IPS-20b (cell line): ENCODE data around the gene NEO1.
"Not testable (repeated sequence)": the region's sequence is repeated elsewhere in the genome, so short reads cannot be mapped to it uniquely, and the experiment has no call there.

Experiments
- H3K27ac ChIP-seq: one replicate; pipeline ENCODE4 v1.5.1; 2013; ENCODE audit warnings: low read length
- H3K27me3 ChIP-seq: 2 replicates; pipeline ENCODE4 v1.6.1; 2013; ENCODE audit warnings: mild to moderate bottlenecking, low read length, inconsistent platforms; ENCODE audit not compliant: insufficient read depth
- H3K36me3 ChIP-seq: 2 replicates; pipeline ENCODE4 v1.6.1; 2013; ENCODE audit warnings: low read depth, mild to moderate bottlenecking, inconsistent platforms, low read length, moderate library complexity; ENCODE audit not compliant: insufficient read depth
- H3K4me1 ChIP-seq: 2 replicates; pipeline ENCODE4 v1.6.1; 2013; ENCODE audit warnings: mild to moderate bottlenecking, control low read depth, inconsistent platforms, low read length, moderate library complexity; ENCODE audit not compliant: insufficient read depth
- H3K4me3 ChIP-seq: 2 replicates; pipeline ENCODE4 v1.5.1; 2013; ENCODE audit warnings: mild to moderate bottlenecking, low read length, inconsistent platforms
- H3K9ac ChIP-seq: 2 replicates; pipeline ENCODE4 v1.6.1; 2013; ENCODE audit warnings: low read depth, mild to moderate bottlenecking, inconsistent platforms, low read length, moderate library complexity
- H3K9me3 ChIP-seq: 2 replicates; pipeline ENCODE4 v1.6.1; 2013; ENCODE audit warnings: mild to moderate bottlenecking, low read depth, low read length, inconsistent platforms; ENCODE audit not compliant: insufficient read depth

The NEO1 gene

DNA sequence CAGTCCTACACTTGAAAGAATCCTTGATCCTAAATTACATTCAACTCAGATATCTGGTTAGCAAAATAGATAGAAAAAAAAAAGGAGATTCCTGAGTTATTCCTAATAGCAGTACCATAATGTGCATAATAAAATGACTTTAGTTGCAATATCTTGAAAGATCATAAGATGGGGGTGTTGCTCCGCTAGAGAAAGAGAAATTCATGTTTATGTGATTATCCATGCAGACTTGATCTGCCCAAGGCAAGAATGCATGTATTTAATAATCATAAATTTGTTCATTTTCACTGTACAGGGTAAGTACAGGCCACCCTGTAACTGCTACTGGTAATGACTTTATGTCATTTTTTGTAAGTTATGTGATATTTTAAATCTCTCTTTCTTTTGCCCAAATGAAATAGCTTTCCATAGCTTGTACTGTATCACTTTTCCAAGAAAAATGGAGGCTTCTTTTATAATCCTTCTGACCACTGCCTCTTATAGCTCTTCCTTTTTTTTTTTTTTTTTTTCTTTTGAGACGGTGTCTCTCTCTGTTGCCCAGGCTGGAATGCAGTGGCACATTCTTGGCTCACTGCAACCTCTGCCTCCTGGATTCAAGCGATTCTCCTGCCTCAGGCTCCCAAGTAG is 231.9 kb downstream of the NEO1 start:
- Histone ChIP-seq H3K9ac (no peak overlapping the region), H3K27ac (no peak overlapping the region), H3K4me1 (no peaks in the 10 kb centered on the region), H3K27me3 (no peaks in the 10 kb centered on the region), H3K4me3 (no peak overlapping the region), H3K36me3 (peaks cover 67% of the 10 kb centered on the region), H3K9me3 (no peaks in the 10 kb centered on the region)

DNA sequence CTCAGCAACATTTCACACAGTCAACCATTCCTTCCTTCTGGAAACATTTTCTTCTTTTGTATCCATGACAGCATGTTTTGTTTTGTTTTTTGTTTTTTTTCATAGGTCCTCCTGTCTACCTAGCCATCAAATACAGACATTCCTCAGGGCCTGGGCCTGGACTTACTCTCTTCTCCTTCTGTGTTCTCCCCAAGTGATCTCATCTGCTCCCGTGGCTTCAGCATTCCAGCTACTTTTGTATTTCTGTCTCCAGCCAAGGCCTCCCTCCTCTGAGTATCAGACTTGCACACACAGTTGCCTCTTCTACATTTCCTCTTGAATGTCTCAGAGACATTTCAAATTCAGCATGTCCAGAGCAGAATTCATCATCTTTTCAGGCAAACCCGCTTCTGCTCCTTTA is 234.0 kb downstream of the NEO1 start:
- Histone ChIP-seq H3K9ac (no peak overlapping the region), H3K27ac (no peak overlapping the region), H3K27me3 (no peaks in the 10 kb centered on the region), H3K4me3 (no peak overlapping the region), H3K36me3 (peaks cover 75% of the 10 kb centered on the region), H3K4me1 (no peaks in the 10 kb centered on the region), H3K9me3 (no peaks in the 10 kb centered on the region)

DNA sequence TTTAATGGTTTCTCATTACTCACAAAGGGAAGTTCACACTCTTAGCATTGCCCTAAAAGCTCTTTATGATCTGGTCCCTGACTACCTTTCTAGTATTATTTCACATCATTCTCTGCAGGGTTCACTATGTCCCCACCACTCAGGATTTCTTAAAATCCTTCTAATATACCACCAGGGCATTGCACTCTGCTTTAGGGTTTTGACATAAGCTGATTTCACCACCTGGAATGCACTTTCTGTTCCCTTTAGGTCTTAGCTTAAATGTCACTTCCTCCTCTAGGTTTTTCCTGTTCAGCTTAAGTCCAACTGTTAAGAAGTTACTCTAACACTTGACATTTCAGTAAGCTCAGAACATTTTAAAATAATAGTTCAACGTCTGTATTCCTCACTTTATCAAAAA is 234.8 kb downstream of the NEO1 start:
- Histone ChIP-seq H3K27ac (no peak overlapping the region), H3K9ac (no peak overlapping the region), H3K27me3 (no peaks in the 10 kb centered on the region), H3K4me3 (no peak overlapping the region), H3K9me3 (no peaks in the 10 kb centered on the region), H3K36me3 (peaks cover 82% of the 10 kb centered on the region), H3K4me1 (no peaks in the 10 kb centered on the region)

DNA sequence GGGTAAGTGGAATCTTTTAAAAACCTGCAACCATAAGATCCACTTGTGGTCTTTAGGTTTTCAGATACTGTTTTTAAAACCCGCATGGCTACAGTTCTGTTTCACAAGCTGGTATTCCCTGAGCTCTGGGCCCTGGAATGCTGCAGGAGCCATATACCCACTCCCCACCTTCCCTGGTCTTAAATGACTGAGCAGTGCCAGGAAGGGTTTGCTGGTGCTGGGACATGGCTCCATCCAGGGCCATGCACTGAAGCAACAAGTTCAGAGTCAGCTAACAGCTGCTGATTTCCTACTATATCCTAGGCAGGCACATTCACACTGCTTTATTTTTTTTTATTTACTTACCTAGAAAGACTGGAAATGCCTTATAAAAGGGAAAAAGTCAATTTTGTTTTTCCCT is 239.2 kb downstream of the NEO1 start:
- no peak overlapping the region for H3K27ac ChIP-seq
- H3K4me1 ChIP-seq, result no peaks in the 10 kb centered on the region
- H3K27me3 ChIP-seq, result no peaks in the 10 kb centered on the region
- no peaks in the 10 kb centered on the region for H3K9me3 ChIP-seq
- peaks cover 75% of the 10 kb centered on the region for H3K36me3 ChIP-seq
- no peak overlapping the region for H3K4me3 ChIP-seq
- H3K9ac ChIP-seq, result no peak overlapping the region

DNA sequence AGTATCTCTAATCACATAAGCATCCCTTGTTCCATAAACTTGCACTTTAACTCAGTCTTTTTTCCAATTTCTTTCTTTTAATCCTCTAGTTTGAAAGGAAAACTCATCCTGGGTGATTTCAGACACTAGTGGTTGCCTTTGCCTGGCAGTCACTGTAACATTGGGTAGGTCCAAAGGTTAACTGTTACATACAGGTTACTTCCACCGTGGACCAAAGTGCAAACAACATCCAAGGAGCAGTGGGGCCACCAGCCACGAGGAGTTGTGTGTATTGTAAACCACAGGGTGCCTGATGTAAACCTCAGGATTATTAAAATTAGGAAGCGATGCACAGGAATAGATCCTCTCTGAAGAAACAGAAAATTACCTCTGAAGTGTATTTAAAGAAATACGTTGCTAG is 241.5 kb downstream of the NEO1 start:
- no peaks in the 10 kb centered on the region for H3K27me3 ChIP-seq
- H3K9ac ChIP-seq, result no peak overlapping the region
- no peaks in the 10 kb centered on the region for H3K9me3 ChIP-seq
- H3K36me3 ChIP-seq, result peaks cover 61% of the 10 kb centered on the region
- H3K4me1 ChIP-seq, result no peaks in the 10 kb centered on the region
- H3K4me3 ChIP-seq, result no peak overlapping the region
- no peak overlapping the region for H3K27ac ChIP-seq

DNA sequence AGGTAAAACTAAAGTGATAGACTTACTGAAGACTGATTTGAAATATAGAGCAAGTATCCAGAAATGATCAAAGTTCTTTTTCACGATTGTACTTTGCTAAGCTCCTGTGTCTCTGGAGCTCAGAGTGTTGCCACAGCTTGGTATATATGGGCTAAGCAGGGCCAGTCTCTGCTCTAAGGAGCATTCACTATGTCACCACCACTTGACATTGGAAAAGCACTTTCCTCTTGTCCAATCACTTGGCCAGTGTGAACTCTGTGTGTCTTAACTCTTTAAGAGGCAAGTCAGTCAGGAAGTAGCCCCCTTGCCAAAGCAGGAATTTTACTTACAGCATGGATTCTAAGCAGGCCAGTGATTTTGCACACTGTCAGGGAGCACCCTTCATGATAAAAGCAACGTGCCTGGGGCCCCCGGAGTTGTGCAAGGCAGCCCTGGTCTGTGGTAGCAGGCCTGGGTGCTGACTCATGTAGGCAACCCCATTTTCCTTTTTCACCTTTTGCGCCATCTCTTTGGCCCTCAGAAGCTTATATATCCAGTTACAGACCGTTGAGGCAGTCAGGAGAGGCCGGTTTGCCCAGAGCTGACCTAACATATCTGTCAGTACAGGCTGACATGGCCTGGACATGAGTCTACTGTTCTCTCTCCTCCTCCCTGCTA is 243.5 kb downstream of the NEO1 start:
- H3K4me1 ChIP-seq, result no peaks in the 10 kb centered on the region
- no peaks in the 10 kb centered on the region for H3K9me3 ChIP-seq
- no peaks in the 10 kb centered on the region for H3K27me3 ChIP-seq
- H3K9ac ChIP-seq, result no peak overlapping the region
- H3K36me3 ChIP-seq, result peaks cover 61% of the 10 kb centered on the region
- H3K4me3 ChIP-seq, result no peak overlapping the region
- no peak overlapping the region for H3K27ac ChIP-seq

DNA sequence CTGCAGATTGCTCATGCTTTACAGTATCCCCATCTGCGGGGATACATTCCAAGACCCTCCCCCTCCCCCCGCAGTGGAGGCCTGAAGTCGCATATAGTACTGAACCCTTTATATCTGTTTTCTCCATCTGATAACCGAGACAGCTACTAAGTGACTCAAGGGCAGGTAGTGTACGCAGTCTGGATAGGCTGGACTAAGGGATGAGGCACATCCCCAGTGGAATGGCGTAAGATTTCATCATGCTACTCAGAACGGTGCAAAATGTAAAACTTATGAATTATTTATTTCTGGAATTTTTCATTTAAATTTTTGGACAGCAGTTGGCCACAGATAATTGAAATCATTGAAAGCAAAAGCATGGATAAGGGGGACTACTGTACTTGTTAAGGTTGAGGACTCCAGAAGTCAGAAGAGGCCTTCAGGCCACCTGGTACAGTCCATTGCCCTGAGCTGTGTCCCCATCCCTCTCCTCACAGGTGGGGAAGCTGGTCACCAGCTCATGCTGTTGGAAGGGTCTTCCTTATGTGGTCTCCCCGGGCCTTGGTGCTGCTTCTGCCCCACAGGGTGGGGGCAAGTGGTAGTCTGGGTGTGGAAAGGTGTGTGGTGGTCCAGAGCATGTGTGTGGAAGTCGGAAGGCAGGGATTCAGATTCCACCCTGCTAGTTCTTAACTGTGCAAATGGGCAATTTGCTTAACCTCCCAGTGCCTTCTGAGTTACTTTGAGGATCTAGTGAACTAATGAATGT is 244.5 kb downstream of the NEO1 start:
- H3K4me1 ChIP-seq, result no peaks in the 10 kb centered on the region
- no peak overlapping the region for H3K27ac ChIP-seq
- no peak overlapping the region for H3K4me3 ChIP-seq

DNA sequence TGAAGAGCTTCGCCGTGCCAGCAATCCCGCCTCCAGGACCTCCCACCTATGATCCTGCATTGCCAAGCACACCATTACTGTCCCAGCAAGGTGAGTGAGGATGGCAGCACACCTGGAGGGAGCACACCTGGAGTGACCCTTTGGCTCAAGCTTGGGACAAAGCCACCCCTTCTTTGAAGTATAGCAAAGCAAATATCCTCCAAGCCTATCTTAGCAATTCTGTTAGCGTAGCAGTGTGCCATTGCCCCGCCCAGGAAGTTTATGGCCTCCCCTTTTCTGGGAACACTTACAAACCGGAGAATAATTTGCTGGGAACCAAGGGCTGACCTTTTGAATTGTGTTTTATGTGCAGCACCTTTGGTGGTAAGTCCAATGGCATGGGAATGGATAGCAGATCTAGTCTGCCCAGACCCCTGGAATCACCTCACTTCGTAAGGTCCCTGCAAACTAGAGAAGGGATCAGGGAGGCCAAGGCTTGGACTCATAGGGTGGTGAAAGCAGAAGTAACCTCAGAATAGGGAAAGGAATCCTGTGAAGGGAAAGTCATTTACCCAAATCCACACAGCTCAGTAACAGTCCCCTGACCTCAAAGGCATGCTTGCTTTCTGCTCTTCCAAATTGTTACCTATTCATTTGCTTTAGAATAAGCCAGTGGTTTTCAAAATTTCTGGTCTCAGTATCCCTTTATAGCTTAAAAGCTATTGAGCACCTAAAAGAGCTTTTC is 246.4 kb downstream of the NEO1 start:
- Histone ChIP-seq H3K9me3 (no peaks in the 10 kb centered on the region), H3K4me1 (no peaks in the 10 kb centered on the region), H3K27ac (no peak overlapping the region), H3K9ac (no peak overlapping the region), H3K4me3 (no peak overlapping the region), H3K36me3 (peaks cover 72% of the 10 kb centered on the region), H3K27me3 (no peaks in the 10 kb centered on the region)

More for the DNA sequence above, 244.5 kb downstream of the NEO1 start:
- no peak overlapping the region for H3K9ac ChIP-seq
- H3K36me3 ChIP-seq, result peaks cover 62% of the 10 kb centered on the region
- no peaks in the 10 kb centered on the region for H3K27me3 ChIP-seq
- H3K9me3 ChIP-seq, result no peaks in the 10 kb centered on the region

DNA sequence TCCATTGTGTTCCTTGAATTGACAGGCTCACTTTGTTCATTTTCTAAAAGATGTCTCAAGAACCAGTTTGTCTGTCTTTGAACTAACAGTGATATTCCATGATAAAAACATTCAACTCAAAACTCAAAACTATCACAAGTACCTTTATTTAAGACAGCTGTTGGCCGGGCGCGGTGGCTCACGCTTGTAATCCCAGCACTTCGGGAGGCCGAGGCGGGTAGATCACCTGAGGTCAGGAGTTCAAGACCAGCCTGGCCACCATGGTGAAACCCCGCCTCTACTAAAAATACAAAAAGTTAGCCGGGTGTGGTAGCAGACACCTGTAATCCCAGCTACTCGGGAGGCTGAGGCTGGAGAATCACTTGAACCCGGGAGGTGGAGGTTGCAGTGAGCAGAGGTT is 248.0 kb downstream of the NEO1 start:
- not testable (repeated sequence) for H3K9me3 ChIP-seq, H3K27me3 ChIP-seq, H3K4me1 ChIP-seq, H3K27ac ChIP-seq, H3K9ac ChIP-seq, H3K4me3 ChIP-seq
- H3K36me3 ChIP-seq, result peaks cover 72% of the 10 kb centered on the region

DNA sequence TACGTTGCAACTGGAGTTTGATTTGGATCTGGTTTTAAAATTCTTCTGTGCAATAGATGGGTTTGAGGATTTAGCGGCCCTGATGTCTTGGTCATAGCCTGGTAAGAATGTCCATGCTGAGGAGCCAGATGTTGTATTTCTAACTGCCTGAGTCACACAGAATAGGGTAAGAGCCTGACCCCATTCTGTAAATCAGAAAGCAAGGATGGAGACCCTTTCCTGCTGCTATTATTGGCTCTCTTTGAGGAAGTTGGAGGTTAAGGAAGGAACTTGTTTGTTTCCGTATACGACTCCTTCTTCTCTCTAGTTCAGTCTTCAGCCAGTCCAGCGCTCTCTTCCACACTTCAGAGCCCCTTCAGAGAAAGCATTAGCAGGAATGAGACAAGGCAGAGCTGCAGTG is 251.4 kb downstream of the NEO1 start:
- Histone ChIP-seq H3K4me3 (no peak overlapping the region), H3K9me3 (no peaks in the 10 kb centered on the region), H3K27ac (no peak overlapping the region), H3K9ac (no peak overlapping the region), H3K36me3 (peaks cover 54% of the 10 kb centered on the region; the same call in 1 of the 2 replicates), H3K27me3 (no peaks in the 10 kb centered on the region), H3K4me1 (peaks cover 3% of the 10 kb centered on the region; the same call in 1 of the 2 replicates)

DNA sequence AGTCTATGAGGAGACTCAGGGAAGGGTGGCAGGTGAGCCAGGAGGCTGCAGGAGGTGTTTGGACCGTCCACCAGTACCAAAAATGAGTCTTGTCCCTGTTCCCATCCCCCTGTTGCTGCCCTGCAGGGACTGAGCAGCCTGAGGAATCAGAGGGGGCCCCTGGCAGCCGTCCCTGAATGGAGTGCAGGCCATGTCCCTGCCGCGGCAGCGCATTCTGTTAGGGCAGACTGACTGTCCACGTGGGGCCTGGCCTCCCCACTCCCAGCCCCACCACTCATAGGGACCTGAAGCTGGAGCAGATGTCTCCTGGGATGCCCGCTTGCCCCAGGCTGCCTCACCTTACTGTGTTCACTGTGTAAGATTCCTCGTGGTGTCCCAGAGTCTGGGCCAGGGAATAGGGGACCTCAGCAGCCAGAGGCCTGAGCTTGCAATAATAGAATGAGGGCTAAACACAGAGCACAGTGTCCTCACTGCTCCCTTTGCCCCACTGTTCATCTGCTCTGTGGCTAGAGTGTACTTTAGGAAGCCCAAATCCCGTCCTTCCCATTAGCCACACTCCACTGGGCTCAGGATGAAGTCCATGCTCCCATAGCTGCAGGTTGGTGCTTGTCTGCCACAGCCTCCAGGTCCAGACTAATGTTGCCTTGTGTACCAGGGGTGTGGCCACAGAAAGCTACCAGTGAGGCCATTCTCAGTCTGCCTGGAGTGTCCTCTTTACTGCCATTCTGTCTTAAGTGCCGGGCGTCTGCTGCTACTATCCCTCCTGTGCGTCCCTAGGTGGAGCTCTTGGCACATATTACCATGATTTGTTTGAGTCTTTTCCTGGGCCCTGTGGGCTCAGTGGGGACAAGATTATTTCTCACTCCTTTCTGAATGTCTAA is 253.3 kb downstream of the NEO1 start:
- peaks cover 3% of the 10 kb centered on the region; the same call in 1 of the 2 replicates for H3K4me1 ChIP-seq
- no peaks in the 10 kb centered on the region for H3K9me3 ChIP-seq
- no peak overlapping the region for H3K27ac ChIP-seq
- no peak overlapping the region; the same call in 1 of the 2 replicates for H3K9ac ChIP-seq
- H3K36me3 ChIP-seq, result peaks cover 37% of the 10 kb centered on the region; the same call in 1 of the 2 replicates
- H3K4me3 ChIP-seq, result no peak overlapping the region
- H3K27me3 ChIP-seq, result no peaks in the 10 kb centered on the region
